Measurements from ENCODE around the gene PRPSAP1. TPM values are rescaled to one million over a fixed set of nuclear protein-coding genes. Genes with fewer than 3 reads are reported as not detected.

The PRPSAP1 gene
- polyA plus RNA-seq, 1 of the 3 experiments (the other 2 are of a cell fraction), result 118 TPM

- H3K9me2 ChIP-seq, result no peaks in the 10 kb centered on the region
- 88% methylated on average over 2 of the region's 2 CpGs for WGBS (ENCODE audit: low lambda C conversion rate)
- H3K9me3 ChIP-seq, result no peaks in the 10 kb centered on the region
- ChIA-PET CTCF (interaction anchor here (1.1 to 6.1 kb wide), 9 partner anchors 15 to 201 kb away, joined by 3 to 44 read pairs (median 3); no protein-coding TSS in a partner anchor), POLR2A (no interaction called here)
- TF ChIP-seq MEF2A (IDR thresholded peaks at IDR 0.05; ENCODE audit: borderline replicate concordance, low read depth) (no peak), POLR2AphosphoS5 (IDR thresholded peaks at IDR 0.05; ENCODE audit: low read depth, low read length) (no peak), FOXJ3 (CRISPR knock-in tag; IDR thresholded peaks at IDR 0.05) (no peak)
- H3K4me1 ChIP-seq (ENCODE audit: control insufficient read depth in 1 of 2, insufficient read depth in 2 of 2, low read depth in 1 of 2, low read length in 1 of 2), result peaks cover 0 to 14% of the 10 kb centered on the region in 2 experiments; a peak in 2 of 4 replicates
- H2AFZ ChIP-seq (ENCODE audit: low read depth), result no peak overlapping the region
- DNase-seq, result no peak
- H4K20me1 ChIP-seq (ENCODE audit: insufficient read depth), result peaks cover 12% of the 10 kb centered on the region; the same call in 1 of the 2 replicates
- peaks cover 3% of the 10 kb centered on the region for H3F3A ChIP-seq (replicated peaks; ENCODE audit: insufficient read depth)
- H3K79me2 ChIP-seq (ENCODE audit: insufficient read depth), result peaks cover 32% of the 10 kb centered on the region; the same call in 1 of the 2 replicates
- H3K27me3 ChIP-seq (ENCODE audit: insufficient read depth), result no peaks in the 10 kb centered on the region
- no peak overlapping the region for H3K27ac ChIP-seq (ENCODE audit: low read depth in 2 of 2, low read length in 1 of 2)
- H3K4me3 ChIP-seq (ENCODE audit: low read depth in 2 of 2, low read length in 1 of 2), result no peak overlapping the region
- no peak overlapping the region for H3K4me2 ChIP-seq
- peaks cover 27 to 47% of the 10 kb centered on the region in 2 experiments for H3K36me3 ChIP-seq (replicated peaks in 1 of 2; ENCODE audit: control insufficient read depth in 1 of 2, insufficient read depth in 2 of 2, low read length in 1 of 2)
- H3K9ac ChIP-seq, result no peak overlapping the region
Measured at GRCh38 chr17:76331083-76331482, 22.6 kb downstream of the PRPSAP1 start.

- 92% methylated on average over 8 of the region's 8 CpGs for WGBS (ENCODE audit: low lambda C conversion rate)
- Histone ChIP-seq H3K4me1 (ENCODE audit: control insufficient read depth in 1 of 2, insufficient read depth in 2 of 2, low read depth in 1 of 2, low read length in 1 of 2) (peaks cover 0 to 8% of the 10 kb centered on the region in 2 experiments; a peak in 2 of 4 replicates), H3K36me3 (replicated peaks in 1 of 2; ENCODE audit: control insufficient read depth in 1 of 2, insufficient read depth in 2 of 2, low read length in 1 of 2) (peaks cover 27 to 50% of the 10 kb centered on the region in 2 experiments), H3F3A (replicated peaks; ENCODE audit: insufficient read depth) (peaks cover 5% of the 10 kb centered on the region), H3K9ac (no peak overlapping the region), H4K20me1 (ENCODE audit: insufficient read depth) (peaks cover 11% of the 10 kb centered on the region; the same call in 1 of the 2 replicates), H2AFZ (ENCODE audit: low read depth) (no peak overlapping the region), H3K4me2 (no peak overlapping the region), H3K9me3 (no peaks in the 10 kb centered on the region), H3K27me3 (ENCODE audit: insufficient read depth) (no peaks in the 10 kb centered on the region), H3K27ac (ENCODE audit: low read depth in 2 of 2, low read length in 1 of 2) (no peak overlapping the region), H3K4me3 (ENCODE audit: low read depth in 2 of 2, low read length in 1 of 2) (no peak overlapping the region), H3K79me2 (ENCODE audit: insufficient read depth) (peaks cover 17% of the 10 kb centered on the region; the same call in 1 of the 2 replicates), H3K9me2 (no peaks in the 10 kb centered on the region)
- no peak for DNase-seq
- TF ChIP-seq GATA2 (CRISPR knock-in tag; IDR thresholded peaks at IDR 0.05) (no peak), IRF3 (IDR thresholded peaks at IDR 0.05; ENCODE audit: low read depth, low read length) (no peak), EP300 (IDR thresholded peaks at IDR 0.05; ENCODE audit: borderline replicate concordance in 1 of 2, low read depth in 1 of 2, low read length in 1 of 2) (no peak)
- ChIA-PET CTCF (interaction anchor here (0.8 to 6.1 kb wide), 7 partner anchors 21 to 193 kb away, joined by 3 to 44 read pairs (median 5); no protein-coding TSS in a partner anchor), POLR2A (interaction anchor here (0.6 kb wide), 1 partner anchor 389 kb away, joined by 3 read pairs; no protein-coding TSS in a partner anchor)
Measured at GRCh38 chr17:76329664-76330063, 24.1 kb downstream of the PRPSAP1 start.

- no peaks in the 10 kb centered on the region for H4K20me1 ChIP-seq (ENCODE audit: insufficient read depth)
- no peaks in the 10 kb centered on the region for H3K27me3 ChIP-seq (ENCODE audit: insufficient read depth)
- no peaks in the 10 kb centered on the region for H3K9me3 ChIP-seq
- 94% methylated on average over 6 of the region's 6 CpGs for WGBS (ENCODE audit: low lambda C conversion rate)
- H3K4me2 ChIP-seq, result no peak overlapping the region
- no peak overlapping the region for H3K9ac ChIP-seq
- ChIA-PET CTCF (interaction anchor here (0.6 to 6.1 kb wide), 11 partner anchors 10 to 262 kb away, joined by 3 to 44 read pairs (median 4); partner anchors contain the start of gene PRPSAP1), POLR2A (interaction anchor here (1.2 kb wide), 1 partner anchor 26 kb away, joined by 6 read pairs; the partner anchor contains the start of gene PRPSAP1)
- no peak overlapping the region for H2AFZ ChIP-seq (ENCODE audit: low read depth)
- H3K9me2 ChIP-seq, result no peaks in the 10 kb centered on the region
- H3F3A ChIP-seq (replicated peaks; ENCODE audit: insufficient read depth), result peaks cover 5% of the 10 kb centered on the region
- H3K79me2 ChIP-seq (ENCODE audit: insufficient read depth), result no peaks in the 10 kb centered on the region; the same call in 1 of the 2 replicates
- no peak overlapping the region for H3K4me3 ChIP-seq (ENCODE audit: low read depth in 2 of 2, low read length in 1 of 2)
- peaks cover 27 to 68% of the 10 kb centered on the region in 2 experiments for H3K36me3 ChIP-seq (replicated peaks in 1 of 2; ENCODE audit: control insufficient read depth in 1 of 2, insufficient read depth in 2 of 2, low read length in 1 of 2)
- no peak overlapping the region for H3K27ac ChIP-seq (ENCODE audit: low read depth in 2 of 2, low read length in 1 of 2)
- H3K4me1 ChIP-seq (ENCODE audit: control insufficient read depth in 1 of 2, insufficient read depth in 2 of 2, low read depth in 1 of 2, low read length in 1 of 2), result peaks cover 0 to 3% of the 10 kb centered on the region in 2 experiments; a peak in 1 of 4 replicates
- DNase-seq, result no peak
- TF ChIP-seq ZBTB33 (IDR thresholded peaks at IDR 0.05; ENCODE audit: borderline replicate concordance, low read depth) (no peak), PBX3 (IDR thresholded peaks at IDR 0.05) (no peak), GATA2 (CRISPR knock-in tag; IDR thresholded peaks at IDR 0.05) (no peak), REST (IDR thresholded peaks at IDR 0.05; ENCODE audit: low read depth, low read length) (no peak), JUND (IDR thresholded peaks at IDR 0.05) (no peak), RAD21 (IDR thresholded peaks at IDR 0.05; ENCODE audit: low read length) (no peak), NFIC (IDR thresholded peaks at IDR 0.05; ENCODE audit: borderline replicate concordance) (no peak), FOSL2 (IDR thresholded peaks at IDR 0.05; ENCODE audit: borderline replicate concordance, low read depth) (no peak)
Measured at GRCh38 chr17:76327696-76328095, 26.0 kb downstream of the PRPSAP1 start.

Measured in SK-N-SH (cell line).